SU-DHL-6 (cell line): ENCODE measurements around the gene ARX.

Experiments used
- H2AFZ ChIP-seq: fragments of 200-600 bp; sonication (generic); 2 replicates; pipeline ENCODE4 v1.6.1; 2014; ENCODE audit warnings: low read depth, mild to moderate bottlenecking, moderate library complexity, mixed read lengths, antibody characterized with exemption, low read length; ENCODE audit not compliant: severe bottlenecking
- H3F3A ChIP-seq: fragments of 200-600 bp; shearing (Covaris generic); 2 replicates; pipeline ENCODE4 v1.6.0; 2016; ENCODE audit warnings: antibody characterized with exemption, mild to moderate bottlenecking; ENCODE audit not compliant: insufficient read depth
- H3K27ac ChIP-seq: fragments of 200-600 bp; sonication (generic); 2 replicates; pipeline ENCODE4 v1.5.1; 2016; ENCODE audit warnings: low read depth, mild to moderate bottlenecking, low read length, moderate library complexity, mixed read lengths
- H3K27me3 ChIP-seq: fragments of 200-600 bp; sonication (generic), shearing (Covaris generic); 2 replicates; pipeline ENCODE4 v1.6.0; 2014; ENCODE audit warnings: mild to moderate bottlenecking, low read length
- H3K36me3 ChIP-seq: fragments of 200-600 bp; sonication (generic); 2 replicates; pipeline ENCODE4 v1.6.1; 2014; ENCODE audit warnings: mild to moderate bottlenecking, low read length, mixed read lengths
- H3K4me2 ChIP-seq: fragments of 300-600, 200-600 bp; shearing (Covaris generic), sonication (generic); 2 replicates; pipeline ENCODE4 v1.6.0; 2014; ENCODE audit warnings: low read length, low read depth, mild to moderate bottlenecking; ENCODE audit not compliant: poor library complexity, severe bottlenecking
- H3K4me3 ChIP-seq: fragments of 200-600 bp; sonication (generic); 2 replicates; pipeline ENCODE4 v1.5.1; 2014; ENCODE audit warnings: antibody characterized with exemption, low read length, mild to moderate bottlenecking, mixed read lengths; ENCODE audit not compliant: insufficient read depth, poor library complexity, severe bottlenecking
- H3K79me2 ChIP-seq: fragments of 200-600 bp; sonication (generic); 2 replicates; pipeline ENCODE4 v1.6.1; 2014; ENCODE audit warnings: mild to moderate bottlenecking, low read length, moderate library complexity; ENCODE audit not compliant: insufficient read depth
- H3K9ac ChIP-seq: fragments of 200-600 bp; sonication (generic); 2 replicates; pipeline ENCODE4 v1.7.0; 2014; ENCODE audit warnings: mild to moderate bottlenecking, low read length
- H3K9me2 ChIP-seq: fragments of 200-600 bp; sonication (generic); replicated peaks from 2 replicates; pipeline ENCODE4 v1.6.1; 2014; ENCODE audit warnings: low read length; ENCODE audit not compliant: insufficient read depth
- H3K9me3 ChIP-seq: fragments of 200-600 bp; sonication (generic); 2 replicates; pipeline ENCODE4 v1.6.1; 2014; ENCODE audit warnings: low read length, mixed read lengths; ENCODE audit not compliant: insufficient read depth
- H4K20me1 ChIP-seq: fragments of 200-600 bp; sonication (generic); 2 replicates; pipeline ENCODE4 v1.6.1; 2014; ENCODE audit warnings: low read depth, mild to moderate bottlenecking, antibody characterized with exemption, low read length, moderate library complexity, mixed read lengths
- CTCF ChIP-seq: fragments of 200-600 bp; sonication (generic); IDR thresholded peaks from one replicate; pipeline ENCODE4 v1.5.1; 2017; ENCODE audit warnings: antibody characterized with exemption, mild to moderate bottlenecking, low read length, moderate library complexity; ENCODE audit not compliant: insufficient read depth, poor library complexity, severe bottlenecking
- EZH2phosphoT487 ChIP-seq: fragments of 200-600 bp; sonication (generic), shearing (Covaris generic); conservative IDR thresholded peaks from 2 replicates; pipeline ENCODE4 v1.6.1; 2018; ENCODE audit warnings: mild to moderate bottlenecking, antibody characterized with exemption, low read length, moderate library complexity, mixed read lengths

ARX gene

DNA sequence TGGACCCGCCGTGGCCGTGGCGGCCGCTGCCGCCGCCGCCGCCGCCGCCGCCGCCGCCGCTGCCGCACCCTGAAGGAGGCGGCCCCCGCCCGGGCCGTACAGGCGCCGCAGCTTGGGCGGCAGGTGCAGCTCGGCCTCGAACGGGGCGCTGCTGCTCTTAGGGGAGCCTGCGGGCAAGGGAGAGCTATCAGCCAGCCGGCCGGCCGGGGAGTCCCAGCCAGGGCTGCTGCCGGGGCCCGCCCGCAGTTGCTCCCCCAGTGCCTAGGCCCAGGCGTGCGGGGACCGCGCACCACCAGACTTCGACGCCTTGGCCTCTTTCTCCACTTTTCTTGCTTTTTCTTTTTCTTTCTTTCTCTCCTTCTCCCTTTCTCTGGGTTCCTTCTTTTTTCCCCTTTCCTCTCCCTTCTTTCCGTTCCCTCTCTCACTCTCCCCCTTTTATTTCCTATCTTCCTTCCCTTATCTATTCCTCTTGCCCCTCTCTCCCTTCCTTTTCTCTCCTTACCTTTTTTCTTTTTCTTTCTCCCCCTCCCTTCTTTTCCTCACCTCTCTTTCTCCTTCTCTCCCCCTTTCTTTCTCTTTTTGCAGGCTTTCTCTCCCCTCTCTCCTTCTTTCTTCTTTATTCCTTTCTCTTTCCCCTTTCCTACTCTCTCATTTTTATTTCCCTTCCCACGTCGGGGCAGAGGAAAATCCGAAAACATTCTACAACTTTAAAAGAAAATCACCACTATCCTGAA lies 2.0 kb downstream of the ARX start:
- Histone ChIP-seq H2AFZ (no peak overlapping the region), H3K36me3 (no peaks in the 10 kb centered on the region), H3K9ac (no peak overlapping the region), H3K27ac (no peak overlapping the region), H4K20me1 (no peaks in the 10 kb centered on the region), H3K79me2 (no peaks in the 10 kb centered on the region), H3K4me3 (no peak overlapping the region), H3K4me2 (peak overlapping the region; percentile 46), H3K27me3 (no peaks in the 10 kb centered on the region), H3F3A (no peaks in the 10 kb centered on the region), H3K9me2 (no peaks in the 10 kb centered on the region), H3K9me3 (no peaks in the 10 kb centered on the region)
- TF ChIP-seq CTCF (no peak), EZH2phosphoT487 (no peak)

- H3F3A ChIP-seq = no peaks in the 10 kb centered on the region
- H3K4me3 ChIP-seq = peak overlapping the region; percentile 38
- H3K36me3 ChIP-seq = no peaks in the 10 kb centered on the region
- H3K27me3 ChIP-seq = no peaks in the 10 kb centered on the region
- H2AFZ ChIP-seq = no peak overlapping the region
- H3K9me3 ChIP-seq = no peaks in the 10 kb centered on the region
- H3K4me2 ChIP-seq = peak overlapping the region; percentile 44
- no peaks in the 10 kb centered on the region for H3K9me2 ChIP-seq
- H3K27ac ChIP-seq = no peak overlapping the region
- H3K9ac ChIP-seq = peak overlapping the region; percentile 28; the same call in 1 of the 2 replicates
- H4K20me1 ChIP-seq = no peaks in the 10 kb centered on the region
- no peaks in the 10 kb centered on the region for H3K79me2 ChIP-seq
- TF ChIP-seq CTCF (no peak), EZH2phosphoT487 (no peak)
These were observed 2.8 kb downstream of the ARX start for GRCh38 chrX:25012793-25013631.

- no peaks in the 10 kb centered on the region for H3K36me3 ChIP-seq
- no peaks in the 10 kb centered on the region for H3K9me2 ChIP-seq
- H3F3A ChIP-seq = no peaks in the 10 kb centered on the region
- H4K20me1 ChIP-seq = no peaks in the 10 kb centered on the region
- no peak overlapping the region for H3K9ac ChIP-seq
- no peaks in the 10 kb centered on the region for H3K27me3 ChIP-seq
- TF ChIP-seq CTCF (no peak), EZH2phosphoT487 (no peak)
- H3K4me3 ChIP-seq = no peak overlapping the region
- H3K9me3 ChIP-seq = no peaks in the 10 kb centered on the region
- H3K79me2 ChIP-seq = no peaks in the 10 kb centered on the region
- H3K4me2 ChIP-seq = peak overlapping the region; percentile 44
- H2AFZ ChIP-seq = no peak overlapping the region
- H3K27ac ChIP-seq = no peak overlapping the region
These were observed 3.4 kb downstream of the ARX start for GRCh38 chrX:25012433-25012735.
